B cell (primary cell): ENCODE measurements around the gene ARHGAP29.

ENCODE experiments used
- CTCF ChIP-seq: fragments of 200-600 bp; IDR thresholded peaks from one replicate; pipeline ENCODE4 v1.8.0; 2022; ENCODE audit warnings: antibody characterized with exemption, mild to moderate bottlenecking
- EZH2 ChIP-seq: IDR thresholded peaks from 2 replicates; pipeline ENCODE4 v1.6.1; 2012; ENCODE audit warnings: borderline replicate concordance, low read depth, mild to moderate bottlenecking, moderate library complexity, low read length; ENCODE audit not compliant: insufficient read depth, poor library complexity, severe bottlenecking

DNA sequence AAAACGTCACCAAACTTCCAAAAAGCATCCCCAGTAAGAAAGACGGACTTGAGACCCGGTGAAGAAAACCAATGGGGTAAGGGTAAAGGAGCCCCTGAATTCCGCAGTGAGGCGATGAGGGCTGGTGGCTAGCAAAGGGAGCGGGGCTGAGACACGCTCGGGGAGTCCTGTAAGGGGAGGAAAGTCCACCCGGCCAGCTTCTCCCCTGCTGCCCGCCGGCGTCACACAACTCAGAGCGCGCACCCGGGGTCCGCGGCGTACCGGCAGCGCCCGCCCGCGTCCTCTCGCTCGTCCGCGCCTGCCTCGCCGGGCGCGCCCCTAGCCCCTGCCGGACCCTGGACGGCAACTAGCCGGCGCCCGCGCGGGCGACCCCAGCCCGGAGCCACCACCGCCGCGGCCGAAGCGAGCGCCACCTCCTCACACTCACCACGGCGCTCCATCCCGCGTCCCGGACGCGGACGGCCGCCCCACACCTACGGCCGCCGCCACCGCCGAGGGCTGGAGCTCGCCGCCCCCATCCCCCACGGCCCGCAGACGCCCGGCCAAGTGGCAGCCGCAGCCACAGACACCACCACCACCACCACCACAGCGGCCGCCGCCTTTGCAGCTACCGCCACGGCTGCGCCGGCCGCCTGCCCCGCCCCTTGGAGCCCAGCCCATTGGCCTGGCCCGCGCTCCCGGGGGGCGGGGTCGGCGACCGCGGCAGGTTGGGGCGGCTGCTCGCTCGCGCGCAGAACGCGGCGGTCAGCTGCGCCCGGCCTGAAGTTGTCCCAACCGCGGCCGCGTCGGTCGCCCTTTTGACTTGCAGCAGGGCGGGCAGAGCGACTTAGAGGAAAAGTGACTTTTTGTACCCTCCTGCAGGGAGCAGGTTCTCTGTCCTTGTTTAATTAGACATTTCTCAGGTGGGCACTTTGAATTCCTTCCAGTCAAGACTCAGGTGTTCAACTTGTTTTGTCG lies 10.0 kb upstream of the ARHGAP29 start:
- TF ChIP-seq CTCF (no peak), EZH2 (no peak)
